ENCODE data around the gene E2F7.
"Not testable (repeated sequence)": the region's sequence is repeated elsewhere in the genome, so short reads cannot be mapped to it uniquely, and the experiment has no call there.

Gene E2F7

GRCh38 chr12:77065361-77066204 is at the start of gene E2F7:
Gene E2F7 (minus strand): TSS chr12:77065569. CDS start chr12:77064635, 934 bp downstream.
- DNase-seq, result peak; percentile 95

- DNase-seq, result no peak
These were observed 48.6 kb upstream of the E2F7 start for GRCh38 chr12:77113971-77114370.

GRCh38 chr12:77108707-77109106 is 43.3 kb upstream of the E2F7 start:
- no peak for DNase-seq

- DNase-seq, result no peak
These were observed 41.8 kb upstream of the E2F7 start for GRCh38 chr12:77107121-77107520.

- DNase-seq, result no peak
These were observed 39.4 kb upstream of the E2F7 start for GRCh38 chr12:77104792-77105191.

GRCh38 chr12:77104286-77104685 is 38.9 kb upstream of the E2F7 start:
- DNase-seq, result no peak

GRCh38 chr12:77102691-77103090 is 37.3 kb upstream of the E2F7 start:
- DNase-seq, result no peak

- DNase-seq, result no peak
These were observed 36.8 kb upstream of the E2F7 start for GRCh38 chr12:77102123-77102522.

- DNase-seq, result no peak
These were observed 34.4 kb upstream of the E2F7 start for GRCh38 chr12:77099799-77100198.

- DNase-seq, result no peak
These were observed 32.5 kb upstream of the E2F7 start for GRCh38 chr12:77097846-77098245.

- DNase-seq, result not testable (repeated sequence)
These were observed 26.9 kb upstream of the E2F7 start for GRCh38 chr12:77092227-77092626.

- no peak for DNase-seq
These were observed 24.4 kb upstream of the E2F7 start for GRCh38 chr12:77089686-77090220.

- DNase-seq, result no peak
These were observed 22.1 kb upstream of the E2F7 start for GRCh38 chr12:77087427-77087826.

- DNase-seq, result no peak
These were observed 16.7 kb upstream of the E2F7 start for GRCh38 chr12:77082021-77082420.

GRCh38 chr12:77079631-77080030 is 14.3 kb upstream of the E2F7 start:
- no peak for DNase-seq

- DNase-seq, result no peak
These were observed 12.9 kb upstream of the E2F7 start for GRCh38 chr12:77078231-77078630.

- no peak for DNase-seq
These were observed 11.5 kb upstream of the E2F7 start for GRCh38 chr12:77076886-77077285.

- not testable (repeated sequence) for DNase-seq
These were observed 8.5 kb upstream of the E2F7 start for GRCh38 chr12:77073894-77074293.

- DNase-seq, result peak; percentile 50
These were observed 7.6 kb upstream of the E2F7 start for GRCh38 chr12:77072833-77073495.

- no peak for DNase-seq
These were observed 5.6 kb upstream of the E2F7 start for GRCh38 chr12:77070800-77071449.

- no peak for DNase-seq
These were observed 5.0 kb upstream of the E2F7 start for GRCh38 chr12:77070382-77070781.

- peak; percentile 70 for DNase-seq
These were observed 441 bp downstream of the E2F7 start for GRCh38 chr12:77064896-77065360.

GRCh38 chr12:77062846-77063461 is 2.4 kb downstream of the E2F7 start:
- DNase-seq, result no peak

Data from NCI-H2171 treated with DMSO at 0.1 percent for 48 hours (cell line).